Measurements from ENCODE around the gene TNS3. TPM values are rescaled to one million over a fixed set of nuclear protein-coding genes. Genes with fewer than 3 reads are reported as not detected.

TNS3 gene
- total RNA-seq, 1 donor from 2014 or later, result 92.9 TPM

- Mint-ChIP-seq H3K27me3 (ENCODE audit: low read depth, unreplicated experiment) (no peaks in the 10 kb centered on the region), H3K9me3 (ENCODE audit: unreplicated experiment) (no peaks in the 10 kb centered on the region), H3K4me3 (ENCODE audit: unreplicated experiment) (no peak overlapping the region), H3K36me3 (ENCODE audit: low read depth, unreplicated experiment) (peaks cover 3% of the 10 kb centered on the region), H3K4me1 (ENCODE audit: low read depth, unreplicated experiment) (peaks cover 33% of the 10 kb centered on the region), H3K27ac (ENCODE audit: unreplicated experiment) (no peak overlapping the region)
- Histone ChIP-seq H3K9ac (ENCODE audit: low read length) (no peak overlapping the region), H3K9me3 (ENCODE audit: insufficient read depth, low read depth, low read length) (no peaks in the 10 kb centered on the region), H2AFZ (ENCODE audit: low read depth, low read length) (no peak overlapping the region), H3K4me1 (ENCODE audit: insufficient read depth, low read length) (peaks cover 49% of the 10 kb centered on the region), H3K27me3 (ENCODE audit: insufficient read depth, low read length) (no peaks in the 10 kb centered on the region), H3K79me2 (ENCODE audit: insufficient read depth, low read length) (peaks cover 39% of the 10 kb centered on the region), H3K4me2 (ENCODE audit: low read length) (no peak overlapping the region), H4K20me1 (ENCODE audit: insufficient read depth, low read length) (peaks cover 3% of the 10 kb centered on the region), H3K27ac (ENCODE audit: low read depth, low read length) (peak overlapping the region; percentile 58), H3K4me3 (ENCODE audit: insufficient read depth, low read depth, low read length) (no peak overlapping the region), H3K36me3 (ENCODE audit: insufficient read depth, low read length) (no peaks in the 10 kb centered on the region)
- DNase-seq (ENCODE audit: low read depth), result no peak
- no peak for FAIRE-seq
- TF ChIP-seq EZH2 (IDR thresholded peaks at IDR 0.05; ENCODE audit: insufficient read depth, low read length), result no peak
- no peak for TF ChIP-seq CTCF (IDR thresholded peaks at IDR 0.05; ENCODE audit: insufficient read depth, low read depth, low read length)
Observed at GRCh38 chr7:47458486-47458885, 123.4 kb downstream of the TNS3 start.

GRCh38 chr7:47458057-47458456, 123.9 kb downstream of the TNS3 start:
- Mint-ChIP-seq H3K27ac (ENCODE audit: unreplicated experiment) (no peak overlapping the region), H3K4me3 (ENCODE audit: unreplicated experiment) (no peak overlapping the region), H3K27me3 (ENCODE audit: low read depth, unreplicated experiment) (no peaks in the 10 kb centered on the region), H3K9me3 (ENCODE audit: unreplicated experiment) (no peaks in the 10 kb centered on the region), H3K36me3 (ENCODE audit: low read depth, unreplicated experiment) (peaks cover 3% of the 10 kb centered on the region), H3K4me1 (ENCODE audit: low read depth, unreplicated experiment) (peaks cover 37% of the 10 kb centered on the region)
- no peaks in the 10 kb centered on the region for H3K9me3 ChIP-seq (ENCODE audit: insufficient read depth, low read depth, low read length)
- H3K4me1 ChIP-seq (ENCODE audit: insufficient read depth, low read length), result peaks cover 53% of the 10 kb centered on the region
- H2AFZ ChIP-seq (ENCODE audit: low read depth, low read length), result no peak overlapping the region
- peak overlapping the region; percentile 63 for H3K27ac ChIP-seq (ENCODE audit: low read depth, low read length)
- no peak for FAIRE-seq
- peak overlapping the region; percentile 5 for H3K9ac ChIP-seq (ENCODE audit: low read length)
- TF ChIP-seq EZH2 (IDR thresholded peaks at IDR 0.05; ENCODE audit: insufficient read depth, low read length), result no peak
- TF ChIP-seq CTCF (IDR thresholded peaks at IDR 0.05; ENCODE audit: insufficient read depth, low read depth, low read length), result no peak
- no peak overlapping the region for H3K4me3 ChIP-seq (ENCODE audit: insufficient read depth, low read depth, low read length)
- H3K36me3 ChIP-seq (ENCODE audit: insufficient read depth, low read length), result no peaks in the 10 kb centered on the region
- peaks cover 3% of the 10 kb centered on the region for H4K20me1 ChIP-seq (ENCODE audit: insufficient read depth, low read length)
- peak overlapping the region; percentile 48 for H3K4me2 ChIP-seq (ENCODE audit: low read length)
- peak; percentile 93 for DNase-seq (ENCODE audit: low read depth)
- no peaks in the 10 kb centered on the region for H3K27me3 ChIP-seq (ENCODE audit: insufficient read depth, low read length)
- H3K79me2 ChIP-seq (ENCODE audit: insufficient read depth, low read length), result peaks cover 39% of the 10 kb centered on the region

- Histone ChIP-seq H3K79me2 (ENCODE audit: insufficient read depth, low read length) (peaks cover 54% of the 10 kb centered on the region), H3K27me3 (ENCODE audit: insufficient read depth, low read length) (no peaks in the 10 kb centered on the region), H3K36me3 (ENCODE audit: insufficient read depth, low read length) (no peaks in the 10 kb centered on the region), H3K4me1 (ENCODE audit: insufficient read depth, low read length) (peaks cover 64% of the 10 kb centered on the region), H4K20me1 (ENCODE audit: insufficient read depth, low read length) (no peaks in the 10 kb centered on the region), H3K4me3 (ENCODE audit: insufficient read depth, low read depth, low read length) (no peak overlapping the region), H3K9me3 (ENCODE audit: insufficient read depth, low read depth, low read length) (no peaks in the 10 kb centered on the region), H3K27ac (ENCODE audit: low read depth, low read length) (no peak overlapping the region), H3K9ac (ENCODE audit: low read length) (no peak overlapping the region), H3K4me2 (ENCODE audit: low read length) (no peak overlapping the region), H2AFZ (ENCODE audit: low read depth, low read length) (no peak overlapping the region)
- Mint-ChIP-seq H3K27me3 (ENCODE audit: low read depth, unreplicated experiment) (no peaks in the 10 kb centered on the region), H3K36me3 (ENCODE audit: low read depth, unreplicated experiment) (peaks cover 3% of the 10 kb centered on the region), H3K27ac (ENCODE audit: unreplicated experiment) (peak overlapping the region; percentile 13), H3K9me3 (ENCODE audit: unreplicated experiment) (no peaks in the 10 kb centered on the region), H3K4me1 (ENCODE audit: low read depth, unreplicated experiment) (peaks cover 53% of the 10 kb centered on the region), H3K4me3 (ENCODE audit: unreplicated experiment) (no peak overlapping the region)
- DNase-seq (ENCODE audit: low read depth) (no peak), FAIRE-seq (no peak)
- TF ChIP-seq CTCF (IDR thresholded peaks at IDR 0.05; ENCODE audit: insufficient read depth, low read depth, low read length) (no peak), EZH2 (IDR thresholded peaks at IDR 0.05; ENCODE audit: insufficient read depth, low read length) (no peak)
Observed at GRCh38 chr7:47456210-47456955, 125.5 kb downstream of the TNS3 start.
